ENCODE results near the gene IL17REL. TPM values are rescaled to one million over a fixed set of nuclear protein-coding genes. Genes with fewer than 3 reads are reported as not detected.

The IL17REL gene
- total RNA-seq, 4 donors from 2014 or later, result not detected

GRCh38 chr22:49959782-49960158 is 52.8 kb downstream of the IL17REL start:
- Histone ChIP-seq H3K9me3 (no peaks in the 10 kb centered on the region), H3K27me3 (no peaks in the 10 kb centered on the region), H3K4me1 (peaks cover 35 to 44% of the 10 kb centered on the region in 2 donors), H3K36me3 (peaks cover 2 to 24% of the 10 kb centered on the region in 2 donors), H3K4me3 (peak overlapping the region; percentile 61 to 92 (median 88)), H3K27ac (peak overlapping the region; percentile 90 to 99 (median 97))
- TF ChIP-seq POLR2A (IDR thresholded peaks at IDR 0.05), result no peak
- peak in 3 of 5 experiments; percentile 12 to 21 (median 19) for TF ChIP-seq CTCF (IDR thresholded peaks at IDR 0.05 in 4 of 5, conservative IDR thresholded peaks at IDR 0.05 in 1 of 5)
- DNase-seq (peak in 1 of 2 donors; percentile 70), ATAC-seq (peak in 1 of 2 donors; percentile 5)
- in situ Hi-C loops (cut with MboI; ENCODE audit: low sequenced_read_pairs in 4 of 4), result no loop called here
- intact Hi-C loops (cut with DNase I; ENCODE audit: low total_unique reads), result loop anchor here (1.0 kb wide), 2 partner anchors 23 to 41 kb away; partner anchors contain the start of genes ALG12 and CRELD2

- H3K36me3 ChIP-seq, result peaks cover 2 to 21% of the 10 kb centered on the region in 2 donors
- no peaks in the 10 kb centered on the region for H3K9me3 ChIP-seq
- H3K27me3 ChIP-seq, result no peaks in the 10 kb centered on the region
- DNase-seq (peak in 1 of 2 donors; percentile 32), ATAC-seq (no peak)
- in situ Hi-C loops (cut with MboI; ENCODE audit: low sequenced_read_pairs in 4 of 4), result no loop called here
- intact Hi-C loops (cut with DNase I; ENCODE audit: low total_unique reads), result no loop called here
- TF ChIP-seq CTCF (IDR thresholded peaks at IDR 0.05 in 4 of 5, conservative IDR thresholded peaks at IDR 0.05 in 1 of 5), result no peak
- TF ChIP-seq POLR2A (IDR thresholded peaks at IDR 0.05), result no peak
- H3K4me3 ChIP-seq, result peak overlapping the region; percentile 61 to 92 (median 88)
- peak overlapping the region; percentile 90 to 99 (median 97) for H3K27ac ChIP-seq
- peaks cover 37 to 44% of the 10 kb centered on the region in 2 donors for H3K4me1 ChIP-seq
Measured at GRCh38 chr22:49958931-49959781, 53.4 kb downstream of the IL17REL start.

GRCh38 chr22:49958366-49958921 is 54.1 kb downstream of the IL17REL start:
- Histone ChIP-seq H3K9me3 (no peaks in the 10 kb centered on the region), H3K27me3 (no peaks in the 10 kb centered on the region), H3K4me1 (peaks cover 37 to 43% of the 10 kb centered on the region in 2 donors), H3K27ac (peak overlapping the region; percentile 34 to 99 (median 94)), H3K4me3 (no peak overlapping the region), H3K36me3 (peaks cover 0 to 14% of the 10 kb centered on the region in 2 donors)
- TF ChIP-seq POLR2A (IDR thresholded peaks at IDR 0.05) (no peak), CTCF (IDR thresholded peaks at IDR 0.05 in 4 of 5, conservative IDR thresholded peaks at IDR 0.05 in 1 of 5) (no peak)
- ATAC-seq, result no peak
- intact Hi-C loops (cut with DNase I; ENCODE audit: low total_unique reads) (no loop called here), in situ Hi-C loops (cut with MboI; ENCODE audit: low sequenced_read_pairs in 4 of 4) (no loop called here)
- peak in 1 of 2 donors; percentile 21 for DNase-seq

GRCh38 chr22:49957826-49958365 is 54.7 kb downstream of the IL17REL start:
- DNase-seq (peak in 1 of 2 donors; percentile 14), ATAC-seq (no peak)
- peak overlapping the region in 2 of 4 donors; percentile 90 to 99 for H3K27ac ChIP-seq
- H3K4me1 ChIP-seq, result peaks cover 40 to 42% of the 10 kb centered on the region in 2 donors
- in situ Hi-C loops (cut with MboI; ENCODE audit: low sequenced_read_pairs in 4 of 4) (no loop called here), intact Hi-C loops (cut with DNase I; ENCODE audit: low total_unique reads) (no loop called here)
- no peaks in the 10 kb centered on the region for H3K9me3 ChIP-seq
- no peak overlapping the region for H3K4me3 ChIP-seq
- TF ChIP-seq POLR2A (IDR thresholded peaks at IDR 0.05) (no peak), CTCF (IDR thresholded peaks at IDR 0.05 in 4 of 5, conservative IDR thresholded peaks at IDR 0.05 in 1 of 5) (no peak)
- H3K36me3 ChIP-seq, result peaks cover 0 to 9% of the 10 kb centered on the region in 2 donors
- no peaks in the 10 kb centered on the region for H3K27me3 ChIP-seq
